ENCODE results near the gene KIZ. TPM values are rescaled to one million over a fixed set of nuclear protein-coding genes. Genes with fewer than 3 reads are reported as not detected.
A peak's percentile ranks its signal among the peaks of the same experiment; 100 is the strongest.

The KIZ gene
- total RNA-seq, 1 donor from 2014 or later: 60.0 TPM

DNA sequence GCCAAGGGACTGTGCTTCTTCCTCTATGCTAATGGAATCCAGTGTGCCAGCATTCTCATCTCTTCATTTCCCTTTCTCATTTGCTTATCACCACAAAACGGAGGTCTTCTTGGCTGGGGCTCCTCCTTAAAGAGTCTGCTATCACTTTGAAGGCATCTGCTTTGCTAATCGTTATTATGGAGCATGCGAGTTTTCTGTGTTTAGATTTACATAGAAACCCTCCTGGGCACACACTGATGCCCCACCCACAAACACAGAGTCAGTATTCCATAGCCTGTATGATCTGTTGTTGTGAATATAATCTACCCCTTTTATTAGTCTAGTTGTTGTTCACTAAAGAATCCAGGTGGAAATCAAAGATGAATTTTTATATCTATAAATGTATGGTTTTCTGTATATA, 93.8 kb downstream of the KIZ start:
- no peak for DNase-seq (ENCODE audit: low spot score)
- Histone ChIP-seq H3K36me3 (no peaks in the 10 kb centered on the region), H3F3A (ENCODE audit: low read depth) (peaks cover 32% of the 10 kb centered on the region), H3K9ac (no peak overlapping the region), H3K79me2 (ENCODE audit: low read depth) (no peaks in the 10 kb centered on the region), H3K4me3 (no peak overlapping the region), H3K27me3 (no peaks in the 10 kb centered on the region), H2AFZ (replicated peaks) (no peak overlapping the region), H3K9me3 (ENCODE audit: low read depth) (no peaks in the 10 kb centered on the region), H3K27ac (peak overlapping the region; percentile 42), H4K20me1 (ENCODE audit: low read depth) (no peaks in the 10 kb centered on the region), H3K4me1 (peaks cover 49% of the 10 kb centered on the region), H3K4me2 (no peak overlapping the region)
- no peak overlapping the region for H3K4me3 Mint-ChIP-seq
- TF ChIP-seq, protein P1, sequence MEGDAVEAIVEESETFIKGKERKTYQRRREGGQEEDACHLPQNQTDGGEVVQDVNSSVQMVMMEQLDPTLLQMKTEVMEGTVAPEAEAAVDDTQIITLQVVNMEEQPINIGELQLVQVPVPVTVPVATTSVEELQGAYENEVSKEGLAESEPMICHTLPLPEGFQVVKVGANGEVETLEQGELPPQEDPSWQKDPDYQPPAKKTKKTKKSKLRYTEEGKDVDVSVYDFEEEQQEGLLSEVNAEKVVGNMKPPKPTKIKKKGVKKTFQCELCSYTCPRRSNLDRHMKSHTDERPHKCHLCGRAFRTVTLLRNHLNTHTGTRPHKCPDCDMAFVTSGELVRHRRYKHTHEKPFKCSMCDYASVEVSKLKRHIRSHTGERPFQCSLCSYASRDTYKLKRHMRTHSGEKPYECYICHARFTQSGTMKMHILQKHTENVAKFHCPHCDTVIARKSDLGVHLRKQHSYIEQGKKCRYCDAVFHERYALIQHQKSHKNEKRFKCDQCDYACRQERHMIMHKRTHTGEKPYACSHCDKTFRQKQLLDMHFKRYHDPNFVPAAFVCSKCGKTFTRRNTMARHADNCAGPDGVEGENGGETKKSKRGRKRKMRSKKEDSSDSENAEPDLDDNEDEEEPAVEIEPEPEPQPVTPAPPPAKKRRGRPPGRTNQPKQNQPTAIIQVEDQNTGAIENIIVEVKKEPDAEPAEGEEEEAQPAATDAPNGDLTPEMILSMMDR (IDR thresholded peaks at IDR 0.05): no peak
- no peak for TF ChIP-seq EZH2 (IDR thresholded peaks at IDR 0.05)
- no peaks in the 10 kb centered on the region for H3K9me3 Mint-ChIP-seq
- H3K36me3 Mint-ChIP-seq: no peaks in the 10 kb centered on the region
- no peaks in the 10 kb centered on the region for H3K27me3 Mint-ChIP-seq (ENCODE audit: insufficient read depth, low read depth)
- H3K4me1 Mint-ChIP-seq: peaks cover 20% of the 10 kb centered on the region
- H3K27ac Mint-ChIP-seq: no peak overlapping the region

GRCh38 chr20:21224217-21224616, 98.3 kb downstream of the KIZ start:
- Histone ChIP-seq H3K27ac (no peak overlapping the region), H4K20me1 (ENCODE audit: low read depth) (no peaks in the 10 kb centered on the region), H3K9me3 (ENCODE audit: low read depth) (no peaks in the 10 kb centered on the region), H3F3A (ENCODE audit: low read depth) (peaks cover 44% of the 10 kb centered on the region), H3K4me3 (no peak overlapping the region), H3K79me2 (ENCODE audit: low read depth) (no peaks in the 10 kb centered on the region), H3K4me1 (peaks cover 79% of the 10 kb centered on the region), H2AFZ (replicated peaks) (no peak overlapping the region), H3K9ac (no peak overlapping the region), H3K27me3 (no peaks in the 10 kb centered on the region), H3K4me2 (peak overlapping the region; percentile 2), H3K36me3 (no peaks in the 10 kb centered on the region)
- no peak for TF ChIP-seq EZH2phosphoT487 (IDR thresholded peaks at IDR 0.05)
- TF ChIP-seq, protein P1 (IDR thresholded peaks at IDR 0.05): no peak
- TF ChIP-seq EZH2 (IDR thresholded peaks at IDR 0.05): no peak
- Mint-ChIP-seq H3K9me3 (no peaks in the 10 kb centered on the region), H3K27me3 (ENCODE audit: insufficient read depth, low read depth) (peaks cover 4% of the 10 kb centered on the region), H3K4me3 (no peak overlapping the region), H3K36me3 (no peaks in the 10 kb centered on the region), H3K27ac (no peak overlapping the region), H3K4me1 (peaks cover 26% of the 10 kb centered on the region)
- DNase-seq (ENCODE audit: low spot score): no peak

DNA sequence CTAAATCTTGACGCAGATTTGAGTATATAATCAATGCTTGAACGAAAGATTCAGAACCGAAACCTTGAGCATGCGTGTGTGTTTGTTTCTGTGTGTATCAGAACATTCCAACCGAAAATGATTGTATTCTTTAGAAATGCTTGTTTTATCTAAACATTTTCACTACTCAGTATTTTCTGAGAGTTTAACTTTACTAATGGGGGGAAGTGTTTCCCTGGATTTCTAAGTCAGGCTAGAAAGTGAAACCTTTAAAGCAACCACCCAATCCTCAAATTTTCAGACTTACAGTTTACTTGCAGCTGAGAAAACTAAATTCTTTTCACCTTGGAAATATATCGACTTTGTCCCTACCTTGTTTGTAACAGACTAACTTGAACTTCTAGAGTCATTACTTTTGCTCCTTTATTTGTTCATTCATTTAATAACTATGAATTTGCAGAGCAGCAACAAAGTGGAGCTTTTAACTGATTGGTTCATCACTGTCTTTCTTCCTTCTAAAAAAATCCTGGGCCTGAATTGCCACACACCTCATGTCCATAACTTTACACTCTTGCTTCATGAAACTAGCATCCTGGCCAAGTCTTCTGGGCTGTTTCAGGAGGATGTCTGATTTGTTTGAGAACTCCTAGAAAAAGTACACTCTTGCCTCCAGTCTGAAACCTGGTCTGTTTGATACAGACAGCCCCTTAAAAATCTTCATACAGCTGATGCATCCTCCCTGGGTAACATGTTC, 99.5 kb downstream of the KIZ start:
- Histone ChIP-seq H3K9me3 (ENCODE audit: low read depth) (no peaks in the 10 kb centered on the region), H3K79me2 (ENCODE audit: low read depth) (no peaks in the 10 kb centered on the region), H3K27me3 (no peaks in the 10 kb centered on the region), H3K4me1 (peaks cover 71% of the 10 kb centered on the region), H2AFZ (replicated peaks) (no peak overlapping the region), H3K36me3 (no peaks in the 10 kb centered on the region), H4K20me1 (ENCODE audit: low read depth) (no peaks in the 10 kb centered on the region), H3K4me3 (no peak overlapping the region), H3K9ac (no peak overlapping the region), H3K27ac (peak overlapping the region; percentile 45), H3K4me2 (no peak overlapping the region), H3F3A (ENCODE audit: low read depth) (peaks cover 41% of the 10 kb centered on the region)
- peaks cover 4% of the 10 kb centered on the region for H3K27me3 Mint-ChIP-seq (ENCODE audit: insufficient read depth, low read depth)
- H3K9me3 Mint-ChIP-seq: no peaks in the 10 kb centered on the region
- H3K4me3 Mint-ChIP-seq: no peak overlapping the region
- H3K4me1 Mint-ChIP-seq: peaks cover 26% of the 10 kb centered on the region
- H3K27ac Mint-ChIP-seq: no peak overlapping the region
- no peak for TF ChIP-seq EZH2phosphoT487 (IDR thresholded peaks at IDR 0.05)
- no peak for TF ChIP-seq EZH2 (IDR thresholded peaks at IDR 0.05)
- TF ChIP-seq, protein P1 (IDR thresholded peaks at IDR 0.05): no peak
- no peaks in the 10 kb centered on the region for H3K36me3 Mint-ChIP-seq
- DNase-seq (ENCODE audit: low spot score): no peak
